ENCODE data around the gene EAF1.

DNA sequence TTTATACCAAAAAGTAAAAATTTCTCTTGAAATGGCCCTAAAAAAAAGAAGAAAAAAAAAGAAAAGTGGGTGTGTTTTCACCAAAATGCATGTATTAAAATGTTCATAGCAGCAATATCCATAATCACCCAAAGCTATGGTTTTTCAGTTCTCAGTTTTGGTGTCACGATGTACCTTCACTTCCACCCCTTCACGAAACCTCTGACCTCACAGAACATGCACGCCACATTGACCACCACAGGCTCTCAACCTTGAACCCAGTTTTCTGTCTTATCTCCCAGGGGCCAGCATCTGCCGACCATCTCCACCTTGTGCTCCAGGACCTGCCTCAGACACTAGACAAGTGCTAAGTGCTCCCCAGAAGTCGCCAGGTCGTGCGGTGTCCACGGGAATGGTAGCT lies 63.7 kb downstream of the EAF1 start:
- no peak for TF ChIP-seq FOXK2 (IDR thresholded peaks at IDR 0.05)
- TF ChIP-seq BHLHE40 (IDR thresholded peaks at IDR 0.05; ENCODE audit: borderline replicate concordance) = no peak
- TF ChIP-seq NFRKB (IDR thresholded peaks at IDR 0.05) = no peak
- no peak for TF ChIP-seq ZNF384 (IDR thresholded peaks at IDR 0.05)
- TF ChIP-seq LEF1 (IDR thresholded peaks at IDR 0.05; ENCODE audit: borderline replicate concordance) = no peak

Data from HEK293T (cell line).